ENCODE results near the gene TM2D1.

DNA sequence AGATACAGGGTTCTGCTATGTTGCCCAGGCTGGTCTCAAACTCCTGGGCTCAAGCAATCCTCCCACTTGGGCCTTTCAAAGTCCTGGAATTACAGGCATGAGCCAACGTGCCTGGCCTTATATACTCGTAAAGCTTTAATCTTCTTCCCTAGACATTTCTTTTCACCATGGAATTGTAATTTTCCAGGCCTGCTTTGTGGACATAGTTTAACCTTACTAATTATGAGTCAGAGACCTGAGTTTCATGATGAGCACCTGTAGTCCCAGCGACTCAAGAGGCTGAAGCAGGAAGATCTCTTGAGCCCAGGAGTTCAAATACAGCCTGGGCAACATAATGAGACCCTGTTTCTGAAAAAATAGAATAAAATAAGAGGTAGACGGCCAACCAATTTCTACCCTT, 29.6 kb upstream of the TM2D1 start:
- TF ChIP-seq, protein P1, sequence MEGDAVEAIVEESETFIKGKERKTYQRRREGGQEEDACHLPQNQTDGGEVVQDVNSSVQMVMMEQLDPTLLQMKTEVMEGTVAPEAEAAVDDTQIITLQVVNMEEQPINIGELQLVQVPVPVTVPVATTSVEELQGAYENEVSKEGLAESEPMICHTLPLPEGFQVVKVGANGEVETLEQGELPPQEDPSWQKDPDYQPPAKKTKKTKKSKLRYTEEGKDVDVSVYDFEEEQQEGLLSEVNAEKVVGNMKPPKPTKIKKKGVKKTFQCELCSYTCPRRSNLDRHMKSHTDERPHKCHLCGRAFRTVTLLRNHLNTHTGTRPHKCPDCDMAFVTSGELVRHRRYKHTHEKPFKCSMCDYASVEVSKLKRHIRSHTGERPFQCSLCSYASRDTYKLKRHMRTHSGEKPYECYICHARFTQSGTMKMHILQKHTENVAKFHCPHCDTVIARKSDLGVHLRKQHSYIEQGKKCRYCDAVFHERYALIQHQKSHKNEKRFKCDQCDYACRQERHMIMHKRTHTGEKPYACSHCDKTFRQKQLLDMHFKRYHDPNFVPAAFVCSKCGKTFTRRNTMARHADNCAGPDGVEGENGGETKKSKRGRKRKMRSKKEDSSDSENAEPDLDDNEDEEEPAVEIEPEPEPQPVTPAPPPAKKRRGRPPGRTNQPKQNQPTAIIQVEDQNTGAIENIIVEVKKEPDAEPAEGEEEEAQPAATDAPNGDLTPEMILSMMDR (IDR thresholded peaks at IDR 0.05 in 2 of 3, conservative IDR thresholded peaks at IDR 0.05 in 1 of 3; ENCODE audit: insufficient read depth in 2 of 3, low read depth in 1 of 3, low read length in 3 of 3) = no peak
- TF ChIP-seq, protein P2, sequence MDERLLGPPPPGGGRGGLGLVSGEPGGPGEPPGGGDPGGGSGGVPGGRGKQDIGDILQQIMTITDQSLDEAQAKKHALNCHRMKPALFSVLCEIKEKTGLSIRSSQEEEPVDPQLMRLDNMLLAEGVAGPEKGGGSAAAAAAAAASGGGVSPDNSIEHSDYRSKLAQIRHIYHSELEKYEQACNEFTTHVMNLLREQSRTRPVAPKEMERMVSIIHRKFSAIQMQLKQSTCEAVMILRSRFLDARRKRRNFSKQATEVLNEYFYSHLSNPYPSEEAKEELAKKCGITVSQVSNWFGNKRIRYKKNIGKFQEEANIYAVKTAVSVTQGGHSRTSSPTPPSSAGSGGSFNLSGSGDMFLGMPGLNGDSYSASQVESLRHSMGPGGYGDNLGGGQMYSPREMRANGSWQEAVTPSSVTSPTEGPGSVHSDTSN (CRISPR knock-in tag; IDR thresholded peaks at IDR 0.05; ENCODE audit: low read depth) = no peak
- TF ChIP-seq, protein P2 (tag; conservative IDR thresholded peaks at IDR 0.05; ENCODE audit: low read depth) = no peak
- TF ChIP-seq ZNF143 (CRISPR knock-in tag; IDR thresholded peaks at IDR 0.05) = no peak
- TF ChIP-seq TCF7L2 (IDR thresholded peaks at IDR 0.05; ENCODE audit: low read depth, low read length) = no peak
- TF ChIP-seq ZBTB8A (IDR thresholded peaks at IDR 0.05; ENCODE audit: partially characterized antibody) = no peak
- no peak for TF ChIP-seq MXI1 (IDR thresholded peaks at IDR 0.05; ENCODE audit: low read depth, low read length)
- TF ChIP-seq, protein P3, sequence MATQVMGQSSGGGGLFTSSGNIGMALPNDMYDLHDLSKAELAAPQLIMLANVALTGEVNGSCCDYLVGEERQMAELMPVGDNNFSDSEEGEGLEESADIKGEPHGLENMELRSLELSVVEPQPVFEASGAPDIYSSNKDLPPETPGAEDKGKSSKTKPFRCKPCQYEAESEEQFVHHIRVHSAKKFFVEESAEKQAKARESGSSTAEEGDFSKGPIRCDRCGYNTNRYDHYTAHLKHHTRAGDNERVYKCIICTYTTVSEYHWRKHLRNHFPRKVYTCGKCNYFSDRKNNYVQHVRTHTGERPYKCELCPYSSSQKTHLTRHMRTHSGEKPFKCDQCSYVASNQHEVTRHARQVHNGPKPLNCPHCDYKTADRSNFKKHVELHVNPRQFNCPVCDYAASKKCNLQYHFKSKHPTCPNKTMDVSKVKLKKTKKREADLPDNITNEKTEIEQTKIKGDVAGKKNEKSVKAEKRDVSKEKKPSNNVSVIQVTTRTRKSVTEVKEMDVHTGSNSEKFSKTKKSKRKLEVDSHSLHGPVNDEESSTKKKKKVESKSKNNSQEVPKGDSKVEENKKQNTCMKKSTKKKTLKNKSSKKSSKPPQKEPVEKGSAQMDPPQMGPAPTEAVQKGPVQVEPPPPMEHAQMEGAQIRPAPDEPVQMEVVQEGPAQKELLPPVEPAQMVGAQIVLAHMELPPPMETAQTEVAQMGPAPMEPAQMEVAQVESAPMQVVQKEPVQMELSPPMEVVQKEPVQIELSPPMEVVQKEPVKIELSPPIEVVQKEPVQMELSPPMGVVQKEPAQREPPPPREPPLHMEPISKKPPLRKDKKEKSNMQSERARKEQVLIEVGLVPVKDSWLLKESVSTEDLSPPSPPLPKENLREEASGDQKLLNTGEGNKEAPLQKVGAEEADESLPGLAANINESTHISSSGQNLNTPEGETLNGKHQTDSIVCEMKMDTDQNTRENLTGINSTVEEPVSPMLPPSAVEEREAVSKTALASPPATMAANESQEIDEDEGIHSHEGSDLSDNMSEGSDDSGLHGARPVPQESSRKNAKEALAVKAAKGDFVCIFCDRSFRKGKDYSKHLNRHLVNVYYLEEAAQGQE (IDR thresholded peaks at IDR 0.05; ENCODE audit: borderline replicate concordance) = no peak
- TF ChIP-seq, protein P3 (CRISPR knock-in tag; IDR thresholded peaks at IDR 0.05; ENCODE audit: low read depth) = no peak
- TF ChIP-seq, protein P4, sequence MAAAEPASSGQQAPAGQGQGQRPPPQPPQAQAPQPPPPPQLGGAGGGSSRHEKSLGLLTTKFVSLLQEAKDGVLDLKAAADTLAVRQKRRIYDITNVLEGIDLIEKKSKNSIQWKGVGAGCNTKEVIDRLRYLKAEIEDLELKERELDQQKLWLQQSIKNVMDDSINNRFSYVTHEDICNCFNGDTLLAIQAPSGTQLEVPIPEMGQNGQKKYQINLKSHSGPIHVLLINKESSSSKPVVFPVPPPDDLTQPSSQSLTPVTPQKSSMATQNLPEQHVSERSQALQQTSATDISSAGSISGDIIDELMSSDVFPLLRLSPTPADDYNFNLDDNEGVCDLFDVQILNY (CRISPR knock-in tag; IDR thresholded peaks at IDR 0.05) = no peak
- TF ChIP-seq POLR2A (conservative IDR thresholded peaks at IDR 0.05) = no peak
- TF ChIP-seq, protein P5, sequence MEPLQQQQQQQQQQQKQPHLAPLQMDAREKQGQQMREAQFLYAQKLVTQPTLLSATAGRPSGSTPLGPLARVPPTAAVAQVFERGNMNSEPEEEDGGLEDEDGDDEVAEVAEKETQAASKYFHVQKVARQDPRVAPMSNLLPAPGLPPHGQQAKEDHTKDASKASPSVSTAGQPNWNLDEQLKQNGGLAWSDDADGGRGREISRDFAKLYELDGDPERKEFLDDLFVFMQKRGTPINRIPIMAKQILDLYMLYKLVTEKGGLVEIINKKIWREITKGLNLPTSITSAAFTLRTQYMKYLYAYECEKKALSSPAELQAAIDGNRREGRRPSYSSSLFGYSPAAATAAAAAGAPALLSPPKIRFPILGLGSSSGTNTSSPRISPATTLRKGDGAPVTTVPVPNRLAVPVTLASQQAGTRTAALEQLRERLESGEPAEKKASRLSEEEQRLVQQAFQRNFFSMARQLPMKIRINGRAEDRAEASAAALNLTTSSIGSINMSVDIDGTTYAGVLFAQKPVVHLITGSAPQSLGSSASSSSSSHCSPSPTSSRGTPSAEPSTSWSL (CRISPR knock-in tag; IDR thresholded peaks at IDR 0.05; ENCODE audit: borderline replicate concordance) = no peak
- TF ChIP-seq TAF1 (IDR thresholded peaks at IDR 0.05; ENCODE audit: control insufficient read depth, extremely low read depth, insufficient read depth, low read length, severe bottlenecking) = no peak
- TF ChIP-seq, protein P6, sequence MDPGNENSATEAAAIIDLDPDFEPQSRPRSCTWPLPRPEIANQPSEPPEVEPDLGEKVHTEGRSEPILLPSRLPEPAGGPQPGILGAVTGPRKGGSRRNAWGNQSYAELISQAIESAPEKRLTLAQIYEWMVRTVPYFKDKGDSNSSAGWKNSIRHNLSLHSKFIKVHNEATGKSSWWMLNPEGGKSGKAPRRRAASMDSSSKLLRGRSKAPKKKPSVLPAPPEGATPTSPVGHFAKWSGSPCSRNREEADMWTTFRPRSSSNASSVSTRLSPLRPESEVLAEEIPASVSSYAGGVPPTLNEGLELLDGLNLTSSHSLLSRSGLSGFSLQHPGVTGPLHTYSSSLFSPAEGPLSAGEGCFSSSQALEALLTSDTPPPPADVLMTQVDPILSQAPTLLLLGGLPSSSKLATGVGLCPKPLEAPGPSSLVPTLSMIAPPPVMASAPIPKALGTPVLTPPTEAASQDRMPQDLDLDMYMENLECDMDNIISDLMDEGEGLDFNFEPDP (CRISPR knock-in tag; IDR thresholded peaks at IDR 0.05) = no peak
- no peak for TF ChIP-seq NR1H2 (CRISPR knock-in tag; IDR thresholded peaks at IDR 0.05)

Data from K562 (cell line).